Esophagus (tissue), 2 donors: Measurements from ENCODE around the gene FAR1. TPM values are rescaled to one million over a fixed set of nuclear protein-coding genes. Genes with fewer than 3 reads are reported as not detected.
"Not testable (repeated sequence)": the region's sequence is repeated elsewhere in the genome, so short reads cannot be mapped to it uniquely, and the experiment has no call there.

ENCODE experiments used
- H3K27ac ChIP-seq, 2 donors: one replicate each; pipeline ENCODE4 v1.5.1; 2013; ENCODE audit warnings: low read depth in 2 of 2, mild to moderate bottlenecking in 2 of 2, inconsistent platforms in 1 of 2, low read length in 1 of 2, moderate library complexity in 1 of 2
- H3K27me3 ChIP-seq, 2 donors: one replicate each; pipeline ENCODE4 v1.6.1; 2013; ENCODE audit warnings: low read length in 2 of 2, control low read depth in 1 of 2, mild to moderate bottlenecking in 1 of 2; ENCODE audit not compliant: insufficient read depth in 2 of 2, control insufficient read depth in 1 of 2
- H3K36me3 ChIP-seq, 2 donors: one replicate each; pipeline ENCODE4 v1.6.1; 2013; ENCODE audit warnings: low read length in 1 of 2; ENCODE audit not compliant: control insufficient read depth in 2 of 2, insufficient read depth in 2 of 2
- H3K4me1 ChIP-seq, 2 donors: one replicate each; pipeline ENCODE4 v1.6.1; 2013; ENCODE audit warnings: low read length in 1 of 2; ENCODE audit not compliant: control insufficient read depth in 2 of 2, insufficient read depth in 2 of 2
- H3K4me3 ChIP-seq, 2 donors: one replicate each; pipeline ENCODE4 v1.5.1; 2013; ENCODE audit warnings: low read length in 2 of 2, mild to moderate bottlenecking in 2 of 2, low read depth in 1 of 2, moderate library complexity in 1 of 2
- H3K9me3 ChIP-seq, 2 donors: one replicate each; pipeline ENCODE4 v1.6.1; 2013; ENCODE audit warnings: mild to moderate bottlenecking in 2 of 2, low read depth in 1 of 2, low read length in 1 of 2, moderate library complexity in 1 of 2; ENCODE audit not compliant: control insufficient read depth in 2 of 2, insufficient read depth in 1 of 2
- WGBS, 2 donors: extraction: QIAGEN DNeasy Blood & Tissue Kit; methylation state at CpG; one replicate each; pipeline ENCODE4 v1.1.7; 2013; 5-methylcytosine and 5-hydroxymethylcytosine counted together
- polyA plus RNA-seq, 2 donors: library from polyadenylated mRNA; stranded (reverse); fragments of 200-250 nt; gene quantifications; one replicate each; pipeline ENCODE4 v1.2.3, GENCODE V29; 2013
- donor health status: healthy with polysubstance abuse.
- donor health status: Bipolar disorder and iron deficiency.

The FAR1 gene, protein sequence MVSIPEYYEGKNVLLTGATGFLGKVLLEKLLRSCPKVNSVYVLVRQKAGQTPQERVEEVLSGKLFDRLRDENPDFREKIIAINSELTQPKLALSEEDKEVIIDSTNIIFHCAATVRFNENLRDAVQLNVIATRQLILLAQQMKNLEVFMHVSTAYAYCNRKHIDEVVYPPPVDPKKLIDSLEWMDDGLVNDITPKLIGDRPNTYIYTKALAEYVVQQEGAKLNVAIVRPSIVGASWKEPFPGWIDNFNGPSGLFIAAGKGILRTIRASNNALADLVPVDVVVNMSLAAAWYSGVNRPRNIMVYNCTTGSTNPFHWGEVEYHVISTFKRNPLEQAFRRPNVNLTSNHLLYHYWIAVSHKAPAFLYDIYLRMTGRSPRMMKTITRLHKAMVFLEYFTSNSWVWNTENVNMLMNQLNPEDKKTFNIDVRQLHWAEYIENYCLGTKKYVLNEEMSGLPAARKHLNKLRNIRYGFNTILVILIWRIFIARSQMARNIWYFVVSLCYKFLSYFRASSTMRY
- polyA plus RNA-seq, result 10 to 100 TPM; 36.8 to 42.5 TPM

DNA sequence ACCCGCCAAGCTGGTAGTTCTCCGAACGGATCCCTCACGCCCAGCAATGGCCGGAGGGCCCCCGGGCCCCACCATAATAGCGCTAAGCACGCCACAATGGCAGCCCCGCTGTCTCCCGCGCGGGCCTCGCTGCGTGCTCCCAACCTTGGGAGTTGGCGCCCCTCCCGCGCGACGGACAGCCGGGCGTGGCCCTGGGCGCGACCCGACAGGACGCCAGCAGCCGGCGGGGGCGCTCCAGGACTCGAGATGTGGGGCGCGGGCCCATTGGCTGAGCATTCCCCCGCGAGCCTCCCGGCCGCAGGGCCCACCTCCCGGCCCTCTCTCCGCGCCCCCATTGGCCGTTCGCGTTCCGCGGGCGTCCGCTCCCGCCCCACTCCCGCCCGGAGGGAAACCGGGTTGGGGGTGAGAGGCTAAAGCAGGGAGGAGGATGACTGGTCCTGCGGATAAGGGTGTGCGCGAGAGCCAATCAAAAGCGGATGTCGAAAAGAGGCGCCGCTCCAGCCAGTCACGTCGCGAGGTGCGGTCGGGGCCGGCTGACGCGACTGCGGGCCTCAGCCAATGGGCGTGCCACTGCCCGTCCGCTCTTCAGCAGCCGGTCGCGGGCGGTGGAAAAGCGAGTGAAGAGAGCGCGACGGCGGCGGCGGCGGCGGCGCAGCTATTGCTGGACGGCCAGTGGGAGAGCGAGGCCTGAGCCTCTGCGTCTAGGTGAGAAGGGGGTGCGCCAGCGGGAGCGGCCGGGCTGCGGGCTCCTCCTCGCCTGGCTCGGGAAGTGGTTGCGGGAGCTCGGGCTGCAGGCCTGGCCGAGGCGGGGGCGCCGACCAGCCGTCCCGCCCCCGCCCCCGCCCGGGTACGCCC is at the start of gene FAR1:
Gene FAR1, plus strand, starts transcription at position 567 of the 855 bp plus-strand sequence. CDS start 26,098 bp downstream, outside the sequence.
- 0 to 1% methylated on average over 91 to 104 of the region's 104 CpGs for WGBS, 2 donors
- Histone ChIP-seq H3K9me3 (no peaks in the 10 kb centered on the region), H3K27ac (peak within 1 kb of the TSS; percentile 91 to 92), H3K4me1 (no peaks in the 10 kb centered on the region), H3K4me3 (peak within 1 kb of the TSS; percentile 81 to 82), H3K27me3 (no peaks in the 10 kb centered on the region), H3K36me3 (no peaks in the 10 kb centered on the region)

DNA sequence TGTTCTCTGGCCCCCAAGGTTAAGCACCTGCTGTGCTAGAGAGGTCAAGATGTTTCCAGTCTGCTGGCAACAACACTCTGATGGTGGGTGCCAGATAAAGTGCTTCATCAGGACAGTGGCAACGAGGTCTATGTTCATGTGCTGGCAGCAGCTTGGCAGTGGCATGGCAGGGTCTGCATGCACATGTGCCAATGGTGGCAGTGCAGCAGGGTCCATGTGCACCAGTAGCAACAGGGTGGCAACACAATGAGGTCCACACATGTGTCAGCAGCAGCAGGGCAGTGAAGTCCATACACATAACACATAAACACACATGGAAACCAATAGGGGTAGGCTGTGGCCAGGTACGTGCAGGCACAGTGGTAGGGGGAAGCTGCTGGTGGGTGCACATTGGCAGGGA is 48.4 kb upstream of the FAR1 start:
- 71 to 75% methylated on average over 2 of the region's 2 CpGs for WGBS, 2 donors
- Histone ChIP-seq H3K4me3 (no peak overlapping the region), H3K27ac (no peak overlapping the region), H3K9me3 (peaks cover 0 to 2% of the 10 kb centered on the region in 2 donors), H3K27me3 (no peaks in the 10 kb centered on the region), H3K4me1 (no peaks in the 10 kb centered on the region), H3K36me3 (no peaks in the 10 kb centered on the region)

DNA sequence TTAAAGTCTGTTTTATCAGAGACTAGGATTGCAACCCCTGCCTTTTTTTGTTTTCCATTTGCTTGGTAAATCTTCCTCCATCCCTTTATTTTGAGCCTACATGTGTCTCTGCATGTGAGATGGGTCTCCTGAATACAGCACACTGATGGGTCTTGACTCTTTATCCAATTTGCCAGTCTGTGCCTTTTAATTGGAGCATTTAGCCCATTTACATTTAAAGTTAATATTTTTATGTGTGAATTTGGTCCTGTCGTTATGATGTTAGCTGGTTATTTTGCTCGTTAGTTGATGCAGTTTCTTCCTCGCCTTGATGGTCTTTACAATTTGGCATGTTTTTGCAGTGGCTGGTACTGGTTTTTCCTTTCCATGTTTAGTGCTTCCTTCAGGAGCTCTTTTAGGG is 41.6 kb upstream of the FAR1 start:
- not testable (repeated sequence) for H3K4me3 ChIP-seq, H3K9me3 ChIP-seq, H3K27ac ChIP-seq, H3K36me3 ChIP-seq, H3K4me1 ChIP-seq, H3K27me3 ChIP-seq
- 92 to 96% methylated on average over 3 of the region's 3 CpGs for WGBS, 2 donors

DNA sequence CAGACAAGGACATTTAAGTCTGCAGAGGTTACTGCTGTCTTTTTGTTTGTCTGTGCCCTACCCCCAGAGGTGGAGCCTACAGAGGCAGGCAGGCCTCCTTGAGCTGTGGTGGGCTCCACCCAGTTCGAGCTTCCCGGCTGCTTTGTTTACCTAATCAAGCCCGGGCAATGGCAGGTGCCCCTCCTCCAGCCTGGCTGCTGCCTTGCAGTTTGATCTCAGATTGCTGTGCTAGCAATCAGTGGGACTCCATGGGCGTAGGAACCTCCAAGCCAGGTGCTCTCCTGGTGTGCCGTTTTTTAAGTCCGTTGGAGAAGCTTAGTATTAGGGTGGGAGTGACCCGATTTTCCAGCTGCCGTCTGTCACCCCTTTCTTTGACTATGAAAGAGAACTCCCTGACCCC is 39.8 kb upstream of the FAR1 start:
- not testable (repeated sequence) for H3K4me1 ChIP-seq, H3K36me3 ChIP-seq, H3K27me3 ChIP-seq, H3K27ac ChIP-seq, H3K9me3 ChIP-seq, H3K4me3 ChIP-seq
- WGBS, 2 donors, result 61 to 78% methylated on average over 6 to 8 of the region's 8 CpGs

DNA sequence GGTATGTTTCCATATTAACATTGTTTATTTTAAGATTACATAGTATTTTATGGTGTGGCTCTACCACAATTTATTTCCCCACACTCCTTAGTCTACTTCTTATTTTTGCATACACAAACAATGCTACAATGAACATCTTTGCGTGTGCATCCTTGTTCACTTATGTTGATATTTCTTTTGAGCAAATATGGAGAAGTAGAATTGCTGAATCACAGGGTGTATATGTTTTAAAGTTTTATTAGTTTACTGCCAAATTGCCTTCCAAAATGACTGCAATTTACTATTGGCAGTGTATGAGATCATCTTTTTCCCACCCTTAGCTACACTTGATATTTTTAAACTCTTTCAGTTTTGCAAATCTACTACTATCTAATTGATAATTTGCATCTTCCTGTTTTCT is 38.7 kb upstream of the FAR1 start:
- Histone ChIP-seq H3K4me3 (no peak overlapping the region), H3K27me3 (no peaks in the 10 kb centered on the region), H3K36me3 (no peaks in the 10 kb centered on the region), H3K4me1 (no peaks in the 10 kb centered on the region), H3K27ac (no peak overlapping the region), H3K9me3 (peaks cover 0 to 2% of the 10 kb centered on the region in 2 donors)
- 65 to 66% methylated on average over 1 of the region's 1 CpG for WGBS, 2 donors

DNA sequence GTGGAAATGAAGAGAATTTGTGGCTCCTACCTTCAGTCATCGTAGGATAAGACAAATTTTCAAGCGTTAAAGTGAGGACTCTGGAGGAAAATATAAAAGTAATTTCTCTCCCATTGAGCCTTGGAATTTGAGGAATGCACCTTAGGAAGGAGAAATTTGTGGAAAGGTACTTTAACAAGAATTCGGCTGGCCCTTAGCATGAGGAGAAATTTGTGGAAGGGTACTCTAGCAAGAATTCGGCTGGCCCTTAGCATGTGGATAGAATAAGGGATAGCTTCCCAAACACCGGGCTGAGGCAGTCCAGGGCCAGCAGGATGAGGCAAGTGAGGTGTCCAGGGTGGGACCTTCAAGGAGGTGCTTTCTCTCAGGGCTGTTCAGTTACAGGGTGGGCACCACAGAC is 33.2 kb upstream of the FAR1 start:
- WGBS, 2 donors, result 84 to 88% methylated on average over 5 of the region's 5 CpGs
- H3K9me3 ChIP-seq, result peaks cover 0 to 1% of the 10 kb centered on the region in 2 donors
- H3K27ac ChIP-seq, result no peak overlapping the region
- H3K4me3 ChIP-seq, result no peak overlapping the region
- H3K4me1 ChIP-seq, result no peaks in the 10 kb centered on the region
- no peaks in the 10 kb centered on the region for H3K36me3 ChIP-seq
- no peaks in the 10 kb centered on the region for H3K27me3 ChIP-seq

DNA sequence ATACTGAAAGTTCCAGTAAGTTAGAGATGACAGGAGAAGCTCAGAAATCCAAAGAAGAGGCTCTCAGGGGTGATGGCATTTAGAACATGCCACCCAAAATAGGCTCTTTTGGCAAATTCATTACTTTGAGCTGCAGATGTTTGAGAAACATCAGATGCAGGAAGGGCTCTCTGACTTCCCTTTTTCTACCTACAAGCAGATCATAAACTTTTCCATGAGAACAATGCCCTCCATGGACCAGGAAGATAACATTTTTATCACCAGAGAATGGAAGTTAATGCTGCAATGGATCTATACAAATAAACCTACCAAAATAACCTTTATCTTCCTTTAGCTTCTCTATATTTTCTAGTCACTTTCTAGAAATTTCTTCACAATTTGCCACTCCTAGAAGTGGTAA is 32.7 kb upstream of the FAR1 start:
- H3K4me1 ChIP-seq, result no peaks in the 10 kb centered on the region
- H3K4me3 ChIP-seq, result no peak overlapping the region
- H3K9me3 ChIP-seq, result no peaks in the 10 kb centered on the region
- no peaks in the 10 kb centered on the region for H3K36me3 ChIP-seq
- no peak overlapping the region for H3K27ac ChIP-seq
- no peaks in the 10 kb centered on the region for H3K27me3 ChIP-seq

DNA sequence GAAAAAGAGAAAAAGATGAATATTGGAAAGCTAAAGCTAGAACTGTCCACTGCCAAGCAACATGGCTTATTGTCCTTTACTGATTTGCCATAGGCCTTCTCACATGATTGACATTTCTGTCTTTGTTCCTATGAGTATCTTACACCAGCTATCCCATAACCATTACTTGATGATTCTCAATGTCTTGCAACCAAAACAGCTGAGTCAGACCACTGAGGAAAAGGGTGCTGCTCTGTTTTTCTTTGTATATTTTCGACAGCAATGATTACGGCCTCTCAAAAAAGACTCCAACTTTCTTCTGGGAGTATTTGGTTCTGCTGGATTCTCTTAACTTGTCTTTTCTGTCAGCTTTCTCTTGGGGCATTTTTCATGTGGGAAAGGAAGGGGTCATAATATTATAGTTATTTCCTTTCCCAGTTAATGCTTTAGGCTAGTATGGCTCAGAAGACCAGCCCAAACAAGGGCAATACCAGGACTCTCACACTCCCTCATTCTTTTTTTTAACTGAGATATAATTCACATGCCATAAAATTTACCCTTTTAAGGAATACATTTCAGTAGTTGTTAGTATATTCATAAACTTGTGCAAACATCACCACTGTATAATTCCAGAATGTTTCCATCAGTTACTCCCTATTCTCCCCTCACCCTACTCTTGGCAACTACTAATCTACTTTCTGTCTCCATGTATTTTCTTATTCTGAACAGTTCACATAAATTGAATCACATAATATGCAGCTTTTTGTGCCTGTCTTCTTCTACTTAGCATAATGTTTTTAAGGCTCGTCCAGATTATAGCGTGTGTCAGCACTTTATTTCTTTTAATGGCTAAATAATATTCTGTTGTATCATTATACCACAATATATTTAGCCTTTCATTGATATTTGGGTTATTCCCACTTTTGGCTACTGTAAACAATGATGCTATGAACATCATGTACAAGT is 31.1 kb upstream of the FAR1 start:
- no peaks in the 10 kb centered on the region for H3K36me3 ChIP-seq
- 83 to 84% methylated on average over 4 of the region's 4 CpGs for WGBS, 2 donors
- no peaks in the 10 kb centered on the region for H3K4me1 ChIP-seq
- no peak overlapping the region for H3K27ac ChIP-seq
- H3K27me3 ChIP-seq, result no peaks in the 10 kb centered on the region
- no peaks in the 10 kb centered on the region for H3K9me3 ChIP-seq
- no peak overlapping the region for H3K4me3 ChIP-seq

DNA sequence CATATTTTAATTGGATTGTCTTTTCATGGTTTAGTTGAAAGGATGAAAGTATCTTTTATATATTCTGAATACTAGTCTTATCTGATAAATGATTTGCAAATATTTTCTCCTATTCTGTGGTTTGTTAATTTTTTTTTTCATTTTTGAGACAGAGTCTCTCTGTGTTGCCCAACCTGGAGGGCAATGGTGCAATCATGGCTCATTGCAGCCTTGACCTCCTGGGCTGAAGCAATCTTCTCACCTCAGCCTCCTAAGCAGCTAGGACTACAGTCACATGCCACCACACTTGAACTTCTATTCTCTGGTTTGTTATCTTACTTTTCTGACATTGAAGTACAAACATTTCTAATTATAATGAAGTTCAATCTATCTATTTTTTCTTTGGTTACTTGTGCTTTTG is 30.0 kb upstream of the FAR1 start:
- no peak overlapping the region for H3K27ac ChIP-seq
- H3K4me1 ChIP-seq, result no peaks in the 10 kb centered on the region
- H3K36me3 ChIP-seq, result no peaks in the 10 kb centered on the region
- no peaks in the 10 kb centered on the region for H3K27me3 ChIP-seq
- no peak overlapping the region for H3K4me3 ChIP-seq
- no peaks in the 10 kb centered on the region for H3K9me3 ChIP-seq
